ENCODE data around the gene CRTAP. TPM values are rescaled to one million over a fixed set of nuclear protein-coding genes. Genes with fewer than 3 reads are reported as not detected.
"Not testable (repeated sequence)": the region's sequence is repeated elsewhere in the genome, so short reads cannot be mapped to it uniquely, and the experiment has no call there.

The CRTAP gene
- total and polyA plus RNA-seq, 8 donors: 17.6 to 71.0 (median 25.6) TPM

DNA sequence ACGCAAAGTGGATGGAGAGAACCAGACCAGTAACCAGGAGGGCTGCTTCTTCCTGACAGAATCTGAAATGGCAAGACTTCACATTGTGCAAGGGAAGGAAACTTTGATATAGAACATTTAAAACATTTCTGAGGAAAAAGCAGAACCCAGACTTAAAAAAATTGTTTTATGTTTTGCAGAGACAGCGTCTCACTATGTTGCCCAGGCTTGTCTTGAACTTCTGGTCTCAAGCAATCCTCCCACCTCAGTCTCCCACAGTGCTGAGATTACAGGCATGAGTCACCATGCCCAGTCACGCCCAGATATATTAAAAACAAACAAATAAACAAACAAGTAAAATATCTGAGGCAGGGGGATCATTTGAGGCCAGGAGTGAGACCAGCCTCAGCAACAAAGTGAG lies 46.2 kb downstream of the CRTAP start:
- Histone ChIP-seq H3K27me3 (no peaks in the 10 kb centered on the region), H3K9me3 (no peaks in the 10 kb centered on the region), H3K36me3 (no peaks in the 10 kb centered on the region), H3K4me3 (no peak overlapping the region), H3K4me1 (no peaks in the 10 kb centered on the region), H3K27ac (no peak overlapping the region)
- intact Hi-C loops (cut with DNase I): no loop called here
- TF ChIP-seq, protein P1, sequence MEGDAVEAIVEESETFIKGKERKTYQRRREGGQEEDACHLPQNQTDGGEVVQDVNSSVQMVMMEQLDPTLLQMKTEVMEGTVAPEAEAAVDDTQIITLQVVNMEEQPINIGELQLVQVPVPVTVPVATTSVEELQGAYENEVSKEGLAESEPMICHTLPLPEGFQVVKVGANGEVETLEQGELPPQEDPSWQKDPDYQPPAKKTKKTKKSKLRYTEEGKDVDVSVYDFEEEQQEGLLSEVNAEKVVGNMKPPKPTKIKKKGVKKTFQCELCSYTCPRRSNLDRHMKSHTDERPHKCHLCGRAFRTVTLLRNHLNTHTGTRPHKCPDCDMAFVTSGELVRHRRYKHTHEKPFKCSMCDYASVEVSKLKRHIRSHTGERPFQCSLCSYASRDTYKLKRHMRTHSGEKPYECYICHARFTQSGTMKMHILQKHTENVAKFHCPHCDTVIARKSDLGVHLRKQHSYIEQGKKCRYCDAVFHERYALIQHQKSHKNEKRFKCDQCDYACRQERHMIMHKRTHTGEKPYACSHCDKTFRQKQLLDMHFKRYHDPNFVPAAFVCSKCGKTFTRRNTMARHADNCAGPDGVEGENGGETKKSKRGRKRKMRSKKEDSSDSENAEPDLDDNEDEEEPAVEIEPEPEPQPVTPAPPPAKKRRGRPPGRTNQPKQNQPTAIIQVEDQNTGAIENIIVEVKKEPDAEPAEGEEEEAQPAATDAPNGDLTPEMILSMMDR (IDR thresholded peaks at IDR 0.05): no peak
- DNase-seq (no peak), ATAC-seq (no peak), FAIRE-seq (no peak)
- WGBS, 2 donors: 75 to 86% methylated on average over 3 of the region's 3 CpGs

DNA sequence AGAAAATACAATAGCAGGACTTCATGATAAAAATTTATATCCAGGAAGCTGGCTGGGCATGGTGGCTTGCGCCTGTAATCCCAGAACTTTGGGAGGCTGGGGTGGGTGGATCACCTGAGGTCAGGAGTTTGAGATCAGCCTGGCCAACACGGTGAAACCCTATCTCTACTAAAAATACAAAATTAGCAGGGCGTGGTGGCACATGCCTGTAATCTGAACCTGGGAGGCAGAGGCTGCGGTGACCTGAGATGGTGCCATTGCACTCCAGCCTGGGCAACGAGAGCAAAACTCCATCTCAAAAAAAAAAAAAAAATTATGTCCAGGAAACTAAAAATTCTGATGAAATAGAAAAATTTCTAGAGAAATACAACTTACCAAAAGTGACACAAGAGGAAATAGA lies 48.8 kb downstream of the CRTAP start:
- FAIRE-seq: not testable (repeated sequence)

DNA sequence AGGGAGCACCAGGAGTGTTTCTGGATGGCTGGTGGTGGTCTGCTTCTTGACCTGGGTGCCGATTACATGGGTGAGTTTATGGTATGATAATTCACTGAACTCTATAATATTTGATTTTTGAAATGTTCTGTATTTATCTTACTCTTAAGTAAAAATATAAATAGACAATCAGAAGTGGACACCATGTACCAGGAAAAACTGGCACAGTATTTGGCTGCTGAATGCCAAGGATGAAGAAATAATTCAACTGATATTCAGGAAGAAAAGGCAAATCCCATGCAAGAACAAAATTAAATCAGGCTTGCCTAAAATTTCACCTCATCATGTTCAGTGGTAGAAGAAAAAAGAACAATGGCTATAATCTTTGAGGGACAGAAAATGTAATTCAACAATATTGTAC lies 51.6 kb downstream of the CRTAP start:
- ATAC-seq: no peak
- Histone ChIP-seq H3K4me1 (no peaks in the 10 kb centered on the region), H3K36me3 (no peaks in the 10 kb centered on the region), H3K9me3 (no peaks in the 10 kb centered on the region), H3K27ac (no peak overlapping the region), H3K4me3 (no peak overlapping the region), H3K27me3 (no peaks in the 10 kb centered on the region)
- DNase-seq: no peak
- intact Hi-C loops (cut with DNase I): no loop called here
- WGBS, 2 donors: 68 to 75% methylated on average over 1 of the region's 1 CpG
- TF ChIP-seq, protein P1 (IDR thresholded peaks at IDR 0.05): no peak
- no peak for FAIRE-seq

More for the DNA sequence above, 48.8 kb downstream of the CRTAP start:
- 72 to 80% methylated on average over 5 of the region's 5 CpGs for WGBS, 2 donors
- H3K4me3 ChIP-seq; H3K27me3 ChIP-seq; H3K9me3 ChIP-seq; H3K36me3 ChIP-seq; DNase-seq; H3K27ac ChIP-seq; ATAC-seq; intact Hi-C loops (cut with DNase I); H3K4me1 ChIP-seq: not testable (repeated sequence)

DNA sequence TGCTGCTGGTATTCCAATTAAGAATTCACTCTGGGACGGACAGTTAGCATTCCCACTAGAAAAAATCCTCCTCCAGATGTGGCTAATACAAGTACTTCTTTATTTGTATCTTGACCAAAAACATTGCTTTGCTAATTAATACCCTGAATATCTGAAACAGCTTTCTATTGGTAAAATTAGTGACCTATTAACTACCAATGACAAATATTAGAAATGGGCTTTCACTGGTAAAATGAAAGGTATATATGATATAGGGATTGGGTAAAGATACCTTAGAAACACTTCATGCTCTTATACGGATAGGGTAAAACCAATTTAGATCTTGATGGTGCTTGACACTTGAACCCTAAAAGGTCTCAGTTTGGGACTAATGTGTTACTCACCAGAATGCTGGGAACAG lies 52.3 kb downstream of the CRTAP start:
- no peaks in the 10 kb centered on the region for H3K27me3 ChIP-seq
- no peak overlapping the region for H3K4me3 ChIP-seq
- 58 to 60% methylated on average over 2 of the region's 2 CpGs for WGBS, 2 donors
- FAIRE-seq: no peak
- H3K4me1 ChIP-seq: no peaks in the 10 kb centered on the region
- intact Hi-C loops (cut with DNase I): no loop called here
- H3K36me3 ChIP-seq: no peaks in the 10 kb centered on the region
- no peaks in the 10 kb centered on the region for H3K9me3 ChIP-seq
- no peak overlapping the region for H3K27ac ChIP-seq
- TF ChIP-seq, protein P1 (IDR thresholded peaks at IDR 0.05): no peak
- no peak for ATAC-seq
- DNase-seq: no peak

DNA sequence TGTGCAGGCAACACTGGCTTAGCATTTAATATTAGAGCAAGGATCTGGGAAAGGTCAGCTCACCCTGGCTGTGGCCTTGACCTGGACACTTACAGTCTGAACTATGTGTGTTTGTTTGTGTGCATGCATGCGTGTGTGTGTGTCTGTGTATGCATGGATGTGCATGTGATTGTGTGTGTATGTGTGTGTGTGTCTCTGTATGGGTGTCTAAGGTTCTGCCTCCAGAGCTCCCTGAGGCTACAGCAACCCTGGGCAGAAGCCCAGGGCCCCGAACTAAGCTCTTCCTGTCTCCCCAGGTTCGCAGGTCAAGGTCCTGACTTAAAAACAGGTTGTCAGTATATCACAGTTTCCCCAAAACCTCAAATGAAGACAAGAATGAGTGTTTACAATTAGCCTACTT lies 53.5 kb downstream of the CRTAP start:
- H3K27me3 ChIP-seq: no peaks in the 10 kb centered on the region
- H3K36me3 ChIP-seq: no peaks in the 10 kb centered on the region
- TF ChIP-seq, protein P1 (IDR thresholded peaks at IDR 0.05): no peak
- no peak for FAIRE-seq
- no peak for ATAC-seq
- no peak overlapping the region for H3K27ac ChIP-seq
- H3K4me3 ChIP-seq: no peak overlapping the region
- H3K4me1 ChIP-seq: no peaks in the 10 kb centered on the region
- intact Hi-C loops (cut with DNase I): no loop called here
- no peak for DNase-seq
- no peaks in the 10 kb centered on the region for H3K9me3 ChIP-seq
- 61 to 71% methylated on average over 3 of the region's 3 CpGs for WGBS, 2 donors
